Kidney glomerular epithelial cell (primary cell): ENCODE results near the gene CFB.

Experiments used
- DNase-seq: peaks from one replicate; lab custom pipeline; 2025; lab: John Stamatoyannopoulos, UW

The CFB gene

GRCh38 chr6:31948753-31949413, 3.0 kb downstream of the CFB start:
- no peak for DNase-seq

DNA sequence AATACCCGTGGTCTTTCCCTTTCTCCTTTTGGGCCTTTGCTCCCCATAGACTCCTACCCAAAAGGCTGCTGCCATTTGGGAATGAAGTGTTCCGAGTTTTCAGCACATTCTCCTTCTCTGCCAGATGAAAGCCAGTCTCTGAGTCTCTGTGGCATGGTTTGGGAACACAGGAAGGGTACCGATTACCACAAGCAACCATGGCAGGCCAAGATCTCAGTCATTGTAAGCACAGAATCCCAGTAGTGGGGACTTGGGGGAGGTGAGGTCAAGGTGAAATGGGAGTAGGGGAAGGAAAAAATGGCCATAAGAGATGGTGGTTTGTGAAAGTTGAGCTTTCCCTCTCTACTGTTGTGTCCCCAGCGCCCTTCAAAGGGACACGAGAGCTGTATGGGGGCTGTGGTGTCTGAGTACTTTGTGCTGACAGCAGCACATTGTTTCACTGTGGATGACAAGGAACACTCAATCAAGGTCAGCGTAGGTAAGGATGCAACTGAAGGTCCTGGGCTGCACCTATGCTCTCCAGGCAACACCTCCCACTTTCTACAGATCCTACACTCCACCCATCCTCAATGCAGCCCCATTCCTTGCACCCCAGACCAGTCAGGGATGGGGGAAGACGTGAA, 4.1 kb downstream of the CFB start:
- DNase-seq, result no peak

DNA sequence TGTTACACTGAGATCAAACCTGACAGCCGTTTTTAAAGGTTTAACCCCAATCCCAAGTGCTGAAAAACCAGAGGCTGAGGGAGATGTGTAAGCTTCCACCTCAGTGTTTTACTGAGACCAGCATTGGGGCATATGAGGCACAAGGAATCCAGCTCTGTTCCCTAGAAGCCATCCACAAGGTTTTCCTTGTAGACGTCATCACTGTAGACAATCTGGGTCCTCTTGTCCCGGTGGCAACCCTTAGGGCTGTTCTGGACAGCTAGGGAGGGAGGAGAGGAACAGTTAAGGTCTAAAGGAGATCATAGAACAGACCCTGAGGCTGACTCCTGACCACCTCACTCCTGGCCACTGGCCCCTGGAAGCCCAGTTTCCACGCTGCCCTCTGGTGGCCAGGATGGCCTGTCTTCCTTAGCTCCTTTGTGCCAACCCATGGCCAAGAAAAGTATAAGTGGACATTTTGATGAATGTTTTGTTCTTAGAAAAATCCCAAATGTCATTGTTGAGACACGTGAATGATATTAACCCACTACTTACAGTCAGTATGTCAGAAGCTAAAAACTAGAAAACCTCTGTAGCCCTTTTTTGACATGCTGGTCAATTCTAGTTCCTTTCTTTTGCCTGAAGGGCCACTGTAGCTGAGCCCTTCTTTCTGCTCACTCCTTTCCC, 6.4 kb downstream of the CFB start:
- peak; percentile 33 for DNase-seq

DNA sequence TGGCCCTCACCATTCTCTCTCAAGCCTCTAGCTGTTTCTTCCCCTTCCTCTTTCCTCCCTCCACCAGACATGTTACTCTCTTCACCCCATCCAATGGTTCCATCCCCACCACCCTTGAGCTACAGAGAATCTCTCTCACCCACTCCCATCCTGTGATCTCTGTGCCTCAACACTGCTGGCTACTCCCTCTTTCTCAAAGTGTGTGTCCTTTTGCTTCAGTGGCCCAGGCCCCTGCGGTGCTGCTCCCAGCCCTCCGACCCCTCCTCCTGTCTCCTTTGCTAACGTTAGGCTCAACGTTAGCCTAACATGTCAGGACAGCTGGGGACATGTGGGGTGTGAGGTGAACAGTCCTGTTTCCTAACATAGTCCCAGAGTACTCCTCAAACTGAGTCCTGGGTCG, 7.0 kb downstream of the CFB start:
- DNase-seq, result no peak

DNA sequence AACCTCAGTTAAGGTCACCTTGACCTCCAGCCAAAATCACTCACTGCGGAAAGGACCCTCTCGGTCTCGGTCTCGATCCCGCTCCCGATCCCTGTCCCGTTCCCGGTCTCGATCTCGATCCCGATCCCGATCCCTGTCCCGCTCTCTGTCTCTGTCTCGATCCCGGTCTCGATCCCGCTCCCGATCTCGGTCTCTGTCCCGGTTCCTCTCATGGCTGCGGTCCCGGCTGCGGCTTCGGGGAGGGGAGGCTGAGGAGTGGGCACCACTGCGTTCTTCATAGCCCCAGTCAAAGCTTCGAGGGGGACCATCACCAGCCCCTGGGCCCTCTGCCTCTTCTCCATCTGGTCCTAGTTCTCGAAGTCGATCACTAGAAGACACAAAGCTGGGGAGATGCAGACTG, 8.6 kb downstream of the CFB start:
- DNase-seq, result no peak

DNA sequence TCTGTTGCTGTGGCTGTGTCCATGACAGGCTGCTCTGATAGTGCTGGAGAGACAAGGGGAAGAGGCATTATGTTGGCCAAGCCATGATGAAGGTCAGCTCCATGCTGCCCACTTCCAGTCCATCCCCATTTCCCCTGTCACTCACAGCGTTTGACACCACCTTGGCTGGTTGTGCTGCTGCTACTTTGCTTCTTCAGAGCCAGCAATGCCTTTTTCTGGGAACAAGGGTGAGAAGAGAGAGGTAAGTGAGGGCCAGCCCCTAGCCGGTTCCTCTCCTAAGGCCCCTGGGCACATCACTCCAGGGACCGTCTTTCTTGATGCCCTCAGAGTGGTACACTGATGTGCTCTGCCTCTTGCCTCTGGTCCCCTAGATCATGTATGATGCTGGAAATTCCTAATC, 10.9 kb downstream of the CFB start:
- no peak for DNase-seq

- DNase-seq, result no peak
Measured at GRCh38 chr6:31958412-31958740, 12.5 kb downstream of the CFB start.

GRCh38 chr6:31958741-31959739, 13.1 kb downstream of the CFB start, which contains the start of the genes NELFE and SKIC2:
Gene NELFE, minus strand, starts transcription at chr6:31958971. Its CDS starts 525 bp downstream, at chr6:31958446.
Gene SKIC2, plus strand, starts transcription at chr6:31959175. Its CDS starts 18 bp downstream, at chr6:31959193.
- peak; percentile 95 for DNase-seq

DNA sequence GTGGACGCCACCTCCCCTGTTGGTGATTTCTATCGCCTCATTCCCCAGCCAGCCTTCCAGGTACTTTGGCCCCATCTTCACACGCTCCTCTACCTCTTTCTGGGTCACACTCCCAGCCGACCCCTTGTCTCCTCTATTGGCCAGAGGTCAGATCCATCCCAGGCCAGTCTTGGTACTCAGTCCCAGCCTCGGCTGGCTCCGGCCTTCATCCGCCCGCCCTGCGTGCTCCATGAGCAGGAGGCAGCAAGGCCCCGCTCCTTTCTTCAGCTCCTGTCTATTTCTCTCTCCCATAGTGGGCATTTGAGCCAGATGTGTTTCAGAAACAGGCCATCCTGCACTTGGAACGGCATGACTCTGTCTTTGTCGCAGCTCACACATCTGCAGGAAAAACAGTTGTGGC, 15.7 kb downstream of the CFB start:
- no peak for DNase-seq

GRCh38 chr6:31963921-31964320, 18.0 kb downstream of the CFB start:
- DNase-seq, result no peak

GRCh38 chr6:31965700-31966099, 19.8 kb downstream of the CFB start:
- no peak for DNase-seq

DNA sequence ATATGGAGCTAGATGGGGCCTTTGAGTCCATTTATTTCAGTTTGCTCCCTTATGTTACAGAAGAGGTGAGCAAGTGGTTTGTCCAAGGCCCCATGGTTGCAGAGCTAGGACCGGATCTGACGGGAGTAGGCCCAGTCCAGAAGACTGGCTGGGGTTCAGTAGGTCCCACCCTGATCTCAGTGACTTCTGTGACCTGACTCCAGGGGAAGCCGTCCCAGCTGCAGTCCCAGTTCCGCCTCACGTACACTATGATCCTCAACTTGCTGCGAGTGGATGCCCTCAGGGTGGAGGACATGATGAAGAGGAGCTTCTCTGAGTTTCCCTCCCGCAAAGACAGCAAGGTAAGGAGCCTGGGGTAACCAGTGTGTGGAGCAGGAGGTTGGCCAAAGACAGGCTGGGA, 20.6 kb downstream of the CFB start:
- no peak for DNase-seq

DNA sequence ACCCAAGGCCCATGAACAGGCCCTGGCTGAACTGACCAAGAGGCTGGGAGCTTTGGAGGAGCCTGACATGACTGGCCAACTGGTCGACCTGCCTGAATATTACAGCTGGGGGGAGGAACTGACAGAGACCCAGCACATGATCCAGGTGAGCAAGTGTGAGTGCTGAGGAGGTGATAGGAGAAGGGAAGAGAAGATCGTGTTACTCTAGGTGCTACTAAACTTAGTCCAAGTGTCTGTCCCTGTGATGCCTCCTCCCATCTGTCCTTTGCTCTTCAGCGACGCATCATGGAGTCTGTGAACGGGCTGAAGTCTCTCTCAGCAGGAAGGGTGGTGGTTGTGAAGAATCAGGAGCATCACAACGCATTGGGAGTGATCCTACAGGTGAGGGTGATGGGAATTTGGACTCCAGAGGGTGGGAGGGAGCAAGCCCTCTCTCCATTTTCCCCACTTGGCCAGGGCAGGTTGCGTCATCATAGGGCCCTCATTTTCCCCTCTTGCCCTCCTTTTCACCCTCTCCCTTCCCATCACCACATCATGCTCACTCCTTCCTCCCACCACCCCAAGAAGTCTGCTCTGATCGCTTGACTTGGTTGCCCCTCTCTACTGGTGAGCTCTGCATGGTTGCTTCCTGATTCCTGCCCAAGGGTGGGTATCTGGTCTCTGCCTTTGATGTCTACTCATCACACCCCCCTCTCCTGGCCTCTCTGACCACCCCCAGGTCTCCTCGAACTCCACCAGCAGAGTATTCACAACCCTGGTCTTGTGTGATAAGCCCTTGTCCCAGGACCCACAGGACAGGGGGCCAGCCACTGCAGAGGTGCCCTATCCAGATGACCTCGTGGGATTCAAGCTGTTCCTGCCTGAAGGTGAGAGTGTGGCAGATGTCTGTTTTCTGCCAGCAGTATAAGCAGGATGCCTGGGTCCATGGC, 21.4 kb downstream of the CFB start:
- DNase-seq, result no peak

GRCh38 chr6:31967926-31968320, 22.0 kb downstream of the CFB start:
- DNase-seq, result no peak

DNA sequence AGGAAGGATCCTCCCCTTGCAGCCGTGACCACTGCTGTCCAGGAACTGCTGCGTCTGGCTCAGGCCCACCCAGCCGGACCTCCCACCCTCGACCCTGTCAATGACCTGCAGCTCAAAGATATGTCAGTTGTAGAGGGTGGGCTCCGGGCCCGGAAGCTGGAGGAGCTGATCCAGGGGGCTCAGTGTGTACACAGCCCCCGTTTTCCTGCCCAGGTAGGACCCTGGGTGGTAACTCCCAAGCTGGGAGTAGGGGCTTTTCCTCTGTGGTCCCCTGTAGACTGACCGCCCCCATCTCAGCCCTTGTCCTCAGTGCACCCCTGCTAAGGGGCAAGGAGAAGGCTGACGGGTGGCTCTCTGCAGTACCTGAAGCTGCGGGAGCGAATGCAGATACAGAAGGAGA, 22.4 kb downstream of the CFB start:
- DNase-seq, result no peak

GRCh38 chr6:31968791-31969711, 23.2 kb downstream of the CFB start:
- no peak for DNase-seq

DNA sequence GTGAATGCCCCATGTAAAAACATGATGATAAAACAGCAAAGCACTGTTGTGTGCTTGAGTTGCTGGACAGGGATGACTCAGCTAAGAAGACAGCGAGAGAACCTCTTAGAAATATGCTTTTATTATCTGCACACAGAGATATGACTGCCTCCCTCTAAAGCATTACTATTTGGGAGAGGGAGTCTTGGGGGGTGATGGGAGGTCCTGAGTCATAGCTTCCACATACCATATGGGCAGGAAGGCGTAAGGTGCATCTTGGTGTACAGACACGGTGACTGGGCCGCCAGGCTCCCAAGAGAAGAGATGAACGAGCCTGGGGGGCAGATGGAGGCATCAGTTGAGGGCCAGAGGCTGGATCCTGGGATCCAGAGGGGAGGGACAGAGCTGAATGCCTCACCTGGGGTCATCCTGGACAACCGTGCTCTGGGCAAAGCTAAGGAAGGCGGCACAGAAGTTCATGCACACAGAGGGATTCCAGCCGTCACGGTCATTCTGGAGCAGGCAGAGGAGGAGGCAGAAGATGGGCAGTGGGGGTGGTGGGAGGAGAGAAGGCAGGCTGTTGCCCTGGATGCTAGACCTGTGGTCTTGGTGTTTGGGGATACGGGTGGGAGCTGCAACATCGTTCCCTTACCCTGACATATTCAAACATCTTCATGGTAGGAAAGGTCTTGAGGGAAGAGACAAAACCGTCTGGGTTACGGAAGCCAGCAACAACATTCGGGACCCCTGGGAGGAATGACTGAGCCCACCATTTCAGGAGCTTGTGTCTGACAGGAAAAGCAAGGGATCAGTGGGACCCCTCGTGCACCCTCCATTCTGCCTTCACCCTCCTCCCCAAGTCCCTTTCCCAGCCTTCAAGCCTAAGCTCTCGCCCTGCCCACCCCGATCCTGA, 24.1 kb downstream of the CFB start:
- peak; percentile 69 for DNase-seq

DNA sequence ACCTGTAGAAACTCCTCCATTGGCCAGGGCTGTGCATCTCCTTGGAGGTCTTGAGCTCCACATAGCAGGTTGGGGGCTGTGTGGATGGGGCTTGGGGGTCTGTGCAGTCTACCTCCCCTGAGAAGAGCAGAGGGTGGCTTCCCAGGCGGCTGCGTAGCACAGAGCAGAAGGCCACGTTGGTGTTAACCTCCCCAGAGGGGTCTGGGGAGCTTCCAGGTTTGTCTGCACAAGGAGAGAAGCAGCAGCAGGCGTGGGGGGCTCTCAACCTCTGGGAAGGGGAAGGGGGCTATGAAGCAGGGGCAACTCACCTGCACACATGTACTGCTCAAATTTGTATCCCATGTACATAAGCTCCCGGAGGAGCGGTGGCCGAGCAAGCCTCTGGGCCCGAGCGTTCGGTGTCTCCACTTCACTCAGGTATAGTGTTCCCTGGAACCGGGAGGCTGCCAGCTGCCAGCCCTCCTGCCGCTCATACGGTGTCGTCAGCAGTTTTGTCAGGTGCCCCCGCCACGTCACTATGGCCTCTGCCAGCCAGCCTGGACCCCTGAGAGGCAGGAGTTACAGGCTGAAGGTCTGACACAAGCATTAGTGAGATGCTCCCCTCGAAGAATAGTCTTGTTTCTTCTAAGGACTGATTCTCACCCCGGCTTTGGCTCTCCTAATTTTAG, 24.8 kb downstream of the CFB start:
- no peak for DNase-seq
